ENCODE measurements around the gene AQP1.

Gene AQP1

DNA sequence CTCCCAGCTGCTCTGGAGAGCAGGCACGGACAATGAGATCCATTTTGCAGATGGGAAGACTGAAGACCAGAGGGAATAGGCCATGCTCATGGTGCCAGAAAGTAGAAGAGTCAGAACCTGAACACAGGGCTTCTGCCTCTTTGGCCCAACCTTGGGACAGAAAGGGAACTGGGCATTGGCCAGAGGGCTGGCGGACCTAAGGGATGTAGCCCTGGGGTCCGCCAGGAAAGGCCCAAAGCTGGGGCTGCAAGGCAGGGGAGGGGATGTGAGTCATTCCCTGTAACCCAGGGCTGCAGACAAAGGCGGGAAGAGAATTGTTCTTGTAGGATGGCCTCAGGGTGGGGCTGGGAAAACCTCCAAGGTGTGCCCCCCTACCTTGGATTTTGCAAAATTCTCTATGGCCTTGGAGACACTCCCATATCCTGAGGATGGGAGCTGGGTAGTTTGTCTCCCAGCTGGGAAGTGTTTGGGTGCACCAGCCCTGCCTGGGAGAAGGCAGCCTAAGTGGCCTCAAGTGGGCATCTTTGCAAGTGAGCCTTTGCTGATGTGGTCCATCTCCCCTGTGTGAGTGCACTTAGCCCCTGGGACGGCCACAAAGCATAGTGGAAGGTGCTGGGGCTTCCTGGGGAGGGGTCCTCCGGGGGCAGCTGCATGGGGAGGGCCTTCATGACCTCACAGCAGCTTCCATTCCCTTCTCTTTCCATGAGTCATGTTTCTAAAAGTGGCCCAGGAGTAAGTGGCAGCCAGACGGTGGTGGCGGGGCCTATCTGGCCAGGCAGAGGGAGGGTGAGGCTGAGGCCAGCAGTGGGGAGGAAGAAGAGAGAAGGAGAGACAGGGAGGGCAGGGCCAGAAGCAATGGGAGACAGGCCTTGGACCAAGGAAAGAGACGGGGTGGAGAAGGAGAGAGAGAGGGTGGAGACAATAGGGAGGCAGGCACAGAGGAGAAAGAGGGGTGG, 9.2 kb downstream of the AQP1 start:
- DNase-seq (no peak), ATAC-seq (ENCODE audit: insufficient read depth, low read depth) (no peak)
- Histone ChIP-seq H3K4me1 (ENCODE audit: insufficient read depth, low read length) (no peaks in the 10 kb centered on the region), H2AFZ (ENCODE audit: low read depth, low read length) (no peak overlapping the region), H3K9me3 (ENCODE audit: insufficient read depth, low read length, severe bottlenecking) (no peaks in the 10 kb centered on the region), H3K27ac (ENCODE audit: low read length) (no peak overlapping the region), H3K9ac (ENCODE audit: low read depth, low read length) (no peak overlapping the region), H3K79me2 (ENCODE audit: insufficient read depth, low read length) (no peaks in the 10 kb centered on the region), H3K27me3 (ENCODE audit: insufficient read depth, low read length, poor library complexity) (no peaks in the 10 kb centered on the region), H3K4me2 (ENCODE audit: insufficient read depth, low read length) (no peak overlapping the region), H3K36me3 (ENCODE audit: insufficient read depth, low read length) (no peaks in the 10 kb centered on the region), H3K4me3 (ENCODE audit: low read depth in 1 of 2, low read length in 2 of 2) (no peak overlapping the region), H4K20me1 (ENCODE audit: insufficient read depth, low read length) (no peaks in the 10 kb centered on the region)
- no peak for TF ChIP-seq EZH2 (IDR thresholded peaks at IDR 0.05; ENCODE audit: borderline replicate concordance, low read depth, low read length, severe bottlenecking)
- TF ChIP-seq, protein P1, sequence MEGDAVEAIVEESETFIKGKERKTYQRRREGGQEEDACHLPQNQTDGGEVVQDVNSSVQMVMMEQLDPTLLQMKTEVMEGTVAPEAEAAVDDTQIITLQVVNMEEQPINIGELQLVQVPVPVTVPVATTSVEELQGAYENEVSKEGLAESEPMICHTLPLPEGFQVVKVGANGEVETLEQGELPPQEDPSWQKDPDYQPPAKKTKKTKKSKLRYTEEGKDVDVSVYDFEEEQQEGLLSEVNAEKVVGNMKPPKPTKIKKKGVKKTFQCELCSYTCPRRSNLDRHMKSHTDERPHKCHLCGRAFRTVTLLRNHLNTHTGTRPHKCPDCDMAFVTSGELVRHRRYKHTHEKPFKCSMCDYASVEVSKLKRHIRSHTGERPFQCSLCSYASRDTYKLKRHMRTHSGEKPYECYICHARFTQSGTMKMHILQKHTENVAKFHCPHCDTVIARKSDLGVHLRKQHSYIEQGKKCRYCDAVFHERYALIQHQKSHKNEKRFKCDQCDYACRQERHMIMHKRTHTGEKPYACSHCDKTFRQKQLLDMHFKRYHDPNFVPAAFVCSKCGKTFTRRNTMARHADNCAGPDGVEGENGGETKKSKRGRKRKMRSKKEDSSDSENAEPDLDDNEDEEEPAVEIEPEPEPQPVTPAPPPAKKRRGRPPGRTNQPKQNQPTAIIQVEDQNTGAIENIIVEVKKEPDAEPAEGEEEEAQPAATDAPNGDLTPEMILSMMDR (IDR thresholded peaks at IDR 0.05; ENCODE audit: borderline replicate concordance, extremely low read depth, low read length, poor library complexity, severe bottlenecking) = no peak

DNA sequence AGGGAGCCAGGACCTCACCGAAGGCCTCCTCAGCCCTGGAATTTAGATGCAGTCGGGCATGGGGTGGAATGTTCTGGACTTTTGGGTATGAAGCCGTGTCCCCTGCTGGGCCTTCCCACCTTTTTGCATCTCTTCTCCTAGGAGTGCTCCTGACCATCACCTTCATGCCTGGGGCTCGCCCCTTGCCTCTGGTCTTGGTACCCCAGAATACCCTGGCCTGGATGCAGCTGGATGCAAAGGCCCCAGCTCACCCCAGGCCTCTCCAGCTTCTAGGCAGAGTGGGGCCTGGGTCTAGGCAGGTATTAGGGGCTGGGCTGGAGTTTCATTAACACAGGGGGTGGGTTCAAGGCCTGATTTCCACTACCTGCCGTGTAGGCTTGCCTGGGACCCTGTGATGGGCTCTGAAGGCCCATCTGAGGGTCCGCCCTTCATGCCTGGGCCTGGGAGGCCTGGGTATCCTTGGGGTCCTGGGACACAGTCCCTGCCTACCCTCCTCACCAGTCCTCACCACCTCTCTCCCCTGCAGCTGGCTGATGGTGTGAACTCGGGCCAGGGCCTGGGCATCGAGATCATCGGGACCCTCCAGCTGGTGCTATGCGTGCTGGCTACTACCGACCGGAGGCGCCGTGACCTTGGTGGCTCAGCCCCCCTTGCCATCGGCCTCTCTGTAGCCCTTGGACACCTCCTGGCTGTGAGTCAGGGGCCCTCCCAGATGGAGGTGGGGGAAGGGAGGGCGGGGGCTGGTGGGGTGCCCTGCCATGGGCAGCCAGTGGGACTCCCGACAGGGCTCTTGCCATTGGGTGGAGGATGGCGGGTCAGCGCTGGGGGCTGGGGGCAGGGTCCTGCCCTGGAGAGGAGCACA, 10.1 kb downstream of the AQP1 start:
- no peaks in the 10 kb centered on the region for H3K79me2 ChIP-seq (ENCODE audit: insufficient read depth, low read length)
- no peak overlapping the region for H3K9ac ChIP-seq (ENCODE audit: low read depth, low read length)
- no peak overlapping the region for H3K4me3 ChIP-seq (ENCODE audit: low read depth in 1 of 2, low read length in 2 of 2)
- no peak overlapping the region for H3K4me2 ChIP-seq (ENCODE audit: insufficient read depth, low read length)
- DNase-seq (no peak), ATAC-seq (ENCODE audit: insufficient read depth, low read depth) (no peak)
- no peak overlapping the region for H2AFZ ChIP-seq (ENCODE audit: low read depth, low read length)
- no peak overlapping the region for H3K27ac ChIP-seq (ENCODE audit: low read length)
- no peaks in the 10 kb centered on the region for H4K20me1 ChIP-seq (ENCODE audit: insufficient read depth, low read length)
- no peaks in the 10 kb centered on the region for H3K27me3 ChIP-seq (ENCODE audit: insufficient read depth, low read length, poor library complexity)
- no peaks in the 10 kb centered on the region for H3K4me1 ChIP-seq (ENCODE audit: insufficient read depth, low read length)
- TF ChIP-seq EZH2 (IDR thresholded peaks at IDR 0.05; ENCODE audit: borderline replicate concordance, low read depth, low read length, severe bottlenecking) = no peak
- TF ChIP-seq, protein P1 (IDR thresholded peaks at IDR 0.05; ENCODE audit: borderline replicate concordance, extremely low read depth, low read length, poor library complexity, severe bottlenecking) = no peak
- no peaks in the 10 kb centered on the region for H3K36me3 ChIP-seq (ENCODE audit: insufficient read depth, low read length)
- H3K9me3 ChIP-seq (ENCODE audit: insufficient read depth, low read length, severe bottlenecking) = no peaks in the 10 kb centered on the region

DNA sequence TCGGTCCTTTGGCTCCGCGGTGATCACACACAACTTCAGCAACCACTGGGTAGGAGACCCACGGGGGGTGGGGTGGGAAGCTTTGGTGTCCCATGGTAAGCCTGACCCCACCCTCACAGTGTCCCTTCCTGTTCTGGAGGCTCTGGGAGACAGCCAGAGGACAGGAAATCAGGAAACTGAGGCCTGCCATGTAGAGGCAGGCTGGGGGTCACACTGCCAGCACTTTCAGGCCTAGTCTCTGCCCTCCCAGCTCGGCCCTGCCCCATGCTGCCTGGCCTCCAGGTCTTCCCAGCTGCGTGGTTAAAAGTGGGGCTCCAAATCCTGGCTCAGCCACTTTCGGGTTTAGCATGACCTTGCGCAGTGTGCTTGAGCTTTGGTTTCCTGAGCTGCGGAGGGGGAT, 10.9 kb downstream of the AQP1 start:
- Histone ChIP-seq H3K4me2 (ENCODE audit: insufficient read depth, low read length) (no peak overlapping the region), H3K9ac (ENCODE audit: low read depth, low read length) (no peak overlapping the region), H3K4me3 (ENCODE audit: low read depth in 1 of 2, low read length in 2 of 2) (no peak overlapping the region), H3K9me3 (ENCODE audit: insufficient read depth, low read length, severe bottlenecking) (no peaks in the 10 kb centered on the region), H3K27me3 (ENCODE audit: insufficient read depth, low read length, poor library complexity) (no peaks in the 10 kb centered on the region), H3K4me1 (ENCODE audit: insufficient read depth, low read length) (no peaks in the 10 kb centered on the region), H3K36me3 (ENCODE audit: insufficient read depth, low read length) (no peaks in the 10 kb centered on the region), H2AFZ (ENCODE audit: low read depth, low read length) (no peak overlapping the region), H3K79me2 (ENCODE audit: insufficient read depth, low read length) (no peaks in the 10 kb centered on the region), H3K27ac (ENCODE audit: low read length) (no peak overlapping the region), H4K20me1 (ENCODE audit: insufficient read depth, low read length) (no peaks in the 10 kb centered on the region)
- TF ChIP-seq, protein P1 (IDR thresholded peaks at IDR 0.05; ENCODE audit: borderline replicate concordance, extremely low read depth, low read length, poor library complexity, severe bottlenecking) = no peak
- TF ChIP-seq EZH2 (IDR thresholded peaks at IDR 0.05; ENCODE audit: borderline replicate concordance, low read depth, low read length, severe bottlenecking) = no peak
- no peak for ATAC-seq (ENCODE audit: insufficient read depth, low read depth)
- DNase-seq = no peak

Measured in DND-41 (cell line).